Measurements from ENCODE around the gene TRAPPC8.
"Not testable (repeated sequence)": the region's sequence is repeated elsewhere in the genome, so short reads cannot be mapped to it uniquely, and the experiment has no call there.

Gene TRAPPC8

DNA sequence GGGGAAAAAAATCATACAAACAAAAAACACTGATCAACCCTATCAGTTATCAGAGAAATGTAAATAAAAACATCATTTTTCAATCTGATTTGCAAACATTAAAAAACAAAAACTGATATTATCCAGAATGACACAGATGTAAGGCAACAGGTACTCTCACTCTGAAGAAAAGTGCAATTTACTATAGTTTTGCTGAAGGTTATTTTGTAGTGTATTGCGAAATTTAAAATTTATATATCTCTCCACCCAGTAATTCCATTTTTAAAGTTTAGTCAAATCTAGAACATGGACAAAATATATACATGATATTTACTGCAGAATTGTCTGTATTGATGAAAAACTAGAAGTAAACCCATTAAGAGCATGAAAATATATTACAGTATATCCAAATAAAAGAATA, 79.8 kb downstream of the TRAPPC8 start:
- H3K36me3 Mint-ChIP-seq, result peaks cover 22% of the 10 kb centered on the region
- H3K4me3 Mint-ChIP-seq, result no peak overlapping the region
- H3K4me1 Mint-ChIP-seq, result no peaks in the 10 kb centered on the region
- no peak for DNase-seq
- no peak overlapping the region for H3K27ac Mint-ChIP-seq
- no peaks in the 10 kb centered on the region for H3K27me3 Mint-ChIP-seq
- no peaks in the 10 kb centered on the region for H3K9me3 Mint-ChIP-seq
- CTCF ChIA-PET, result no interaction called here

DNA sequence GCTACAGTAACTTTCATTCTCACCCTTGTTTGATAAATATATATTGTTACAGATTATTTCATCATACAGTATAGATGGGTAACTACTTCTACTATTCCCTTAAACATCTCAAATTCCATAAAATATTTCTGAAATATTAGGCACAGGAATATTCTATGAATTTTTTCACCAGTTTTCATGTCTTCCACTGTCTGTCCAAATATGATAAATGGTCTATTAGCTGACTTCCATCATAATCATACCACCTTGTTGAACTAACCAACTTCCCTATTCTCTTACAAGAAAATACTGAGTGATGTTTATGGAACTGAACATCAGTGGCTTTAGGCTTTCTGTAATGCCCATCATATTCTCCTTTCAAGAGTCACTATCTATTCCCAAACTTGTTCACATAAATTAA, 82.4 kb downstream of the TRAPPC8 start:
- Mint-ChIP-seq H3K27me3 (no peaks in the 10 kb centered on the region), H3K27ac (no peak overlapping the region), H3K36me3 (peaks cover 25% of the 10 kb centered on the region), H3K9me3 (no peaks in the 10 kb centered on the region), H3K4me3 (no peak overlapping the region), H3K4me1 (no peaks in the 10 kb centered on the region)
- CTCF ChIA-PET, result interaction anchor here (0.6 kb wide), 1 partner anchor 26 kb away, joined by 3 read pairs; no protein-coding TSS in a partner anchor
- DNase-seq, result no peak

DNA sequence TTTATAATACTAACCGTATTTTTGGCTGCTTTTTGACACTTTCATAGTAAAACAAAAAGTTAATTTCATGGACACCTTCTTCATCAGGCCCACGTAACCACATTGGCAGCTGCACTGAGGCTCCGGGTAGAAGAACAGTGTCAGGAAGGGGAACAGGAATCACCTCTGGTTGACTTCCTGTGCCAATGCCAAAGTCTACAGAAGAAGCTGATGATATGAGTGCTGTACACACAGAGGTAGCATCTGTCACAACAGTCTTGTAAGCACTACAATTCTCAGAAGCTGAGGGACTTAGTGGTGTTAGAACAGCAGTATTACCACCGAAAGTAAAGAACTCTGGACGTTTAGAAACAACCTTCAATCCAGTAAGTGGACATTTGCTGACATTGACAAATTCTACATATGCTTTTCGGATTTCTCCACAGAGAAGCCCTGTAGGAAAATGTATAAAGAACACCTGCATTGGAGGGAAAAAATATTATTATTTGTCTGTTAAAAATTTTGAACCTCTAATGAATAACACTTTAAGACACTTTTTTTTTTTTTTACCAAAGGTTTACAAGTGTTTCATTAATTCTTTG, 85.3 kb downstream of the TRAPPC8 start:
- Mint-ChIP-seq H3K9me3 (no peaks in the 10 kb centered on the region), H3K4me1 (no peaks in the 10 kb centered on the region), H3K36me3 (peaks cover 28% of the 10 kb centered on the region), H3K27me3 (no peaks in the 10 kb centered on the region), H3K27ac (no peak overlapping the region), H3K4me3 (no peak overlapping the region)
- CTCF ChIA-PET, result no interaction called here
- DNase-seq, result no peak

DNA sequence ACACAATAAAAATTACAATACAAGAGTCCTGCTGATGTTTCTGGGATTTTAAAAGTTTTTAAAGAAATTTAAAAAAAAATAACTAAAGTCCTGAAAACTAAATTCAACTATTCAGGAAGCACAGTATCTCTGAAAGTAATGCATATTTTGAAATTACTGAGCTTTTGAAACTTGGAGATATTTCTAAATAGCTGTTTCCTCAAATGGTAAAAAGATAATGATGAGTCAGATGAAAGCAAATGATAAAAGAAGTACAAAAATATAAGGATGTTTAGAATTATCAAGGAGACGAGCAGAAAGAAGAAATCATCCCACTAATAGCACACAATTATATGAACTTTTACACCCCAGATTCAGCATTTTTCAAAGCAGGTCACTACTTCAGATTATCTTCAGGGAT, 92.1 kb downstream of the TRAPPC8 start:
- Mint-ChIP-seq H3K4me1 (no peaks in the 10 kb centered on the region), H3K4me3 (no peak overlapping the region), H3K27me3 (no peaks in the 10 kb centered on the region), H3K36me3 (peaks cover 29% of the 10 kb centered on the region), H3K9me3 (no peaks in the 10 kb centered on the region), H3K27ac (no peak overlapping the region)
- no peak for DNase-seq
- CTCF ChIA-PET, result interaction anchor here (0.7 kb wide), 1 partner anchor 242 kb away, joined by 3 read pairs; no protein-coding TSS in a partner anchor

DNA sequence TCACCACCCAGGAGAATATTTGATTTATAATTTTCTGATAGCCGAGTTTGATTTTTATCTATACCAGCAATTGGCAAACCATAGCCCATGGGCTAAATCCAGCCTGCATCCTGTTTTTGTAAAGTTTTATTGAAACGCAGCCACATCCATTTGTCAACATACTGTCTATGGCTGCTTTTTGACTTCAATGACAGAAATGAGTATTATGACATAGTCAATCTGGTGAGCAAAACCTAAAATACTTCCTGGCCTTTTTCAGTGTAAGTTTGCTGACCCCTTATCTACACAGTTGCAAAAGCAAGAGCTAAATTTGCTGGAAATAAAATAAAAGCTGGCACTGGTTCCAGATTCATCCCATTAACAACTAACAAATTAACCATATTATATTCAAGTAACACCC, 102.4 kb downstream of the TRAPPC8 start:
- no peak overlapping the region for H3K27ac Mint-ChIP-seq
- H3K9me3 Mint-ChIP-seq, result no peaks in the 10 kb centered on the region
- H3K36me3 Mint-ChIP-seq, result peaks cover 38% of the 10 kb centered on the region
- no peak overlapping the region for H3K4me3 Mint-ChIP-seq
- H3K4me1 Mint-ChIP-seq, result no peaks in the 10 kb centered on the region
- CTCF ChIA-PET, result no interaction called here
- DNase-seq, result no peak
- H3K27me3 Mint-ChIP-seq, result no peaks in the 10 kb centered on the region

DNA sequence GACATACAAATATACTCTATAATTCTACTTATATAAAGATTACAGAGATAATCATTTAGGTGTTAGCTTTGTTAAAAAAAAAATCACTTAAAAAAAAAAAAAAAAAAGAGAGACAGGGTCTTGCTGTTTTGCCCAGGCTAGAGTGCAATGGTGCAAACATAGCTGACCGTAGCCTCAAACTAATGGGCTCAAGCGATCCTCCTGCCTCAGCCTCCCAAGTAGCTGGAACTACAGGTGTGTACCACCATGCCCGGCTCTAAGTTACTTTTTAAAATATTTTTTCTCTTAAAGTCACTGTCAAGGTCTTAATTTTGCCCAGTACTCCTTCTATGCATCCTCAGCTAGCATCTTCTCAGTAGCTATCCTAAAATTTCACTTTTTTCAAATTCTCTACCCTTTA, 105.0 kb downstream of the TRAPPC8 start:
- no peaks in the 10 kb centered on the region for H3K27me3 Mint-ChIP-seq
- H3K4me1 Mint-ChIP-seq, result no peaks in the 10 kb centered on the region
- H3K4me3 Mint-ChIP-seq, result no peak overlapping the region
- DNase-seq, result no peak
- CTCF ChIA-PET, result no interaction called here
- H3K27ac Mint-ChIP-seq, result no peak overlapping the region
- no peaks in the 10 kb centered on the region for H3K9me3 Mint-ChIP-seq
- peaks cover 36% of the 10 kb centered on the region for H3K36me3 Mint-ChIP-seq

DNA sequence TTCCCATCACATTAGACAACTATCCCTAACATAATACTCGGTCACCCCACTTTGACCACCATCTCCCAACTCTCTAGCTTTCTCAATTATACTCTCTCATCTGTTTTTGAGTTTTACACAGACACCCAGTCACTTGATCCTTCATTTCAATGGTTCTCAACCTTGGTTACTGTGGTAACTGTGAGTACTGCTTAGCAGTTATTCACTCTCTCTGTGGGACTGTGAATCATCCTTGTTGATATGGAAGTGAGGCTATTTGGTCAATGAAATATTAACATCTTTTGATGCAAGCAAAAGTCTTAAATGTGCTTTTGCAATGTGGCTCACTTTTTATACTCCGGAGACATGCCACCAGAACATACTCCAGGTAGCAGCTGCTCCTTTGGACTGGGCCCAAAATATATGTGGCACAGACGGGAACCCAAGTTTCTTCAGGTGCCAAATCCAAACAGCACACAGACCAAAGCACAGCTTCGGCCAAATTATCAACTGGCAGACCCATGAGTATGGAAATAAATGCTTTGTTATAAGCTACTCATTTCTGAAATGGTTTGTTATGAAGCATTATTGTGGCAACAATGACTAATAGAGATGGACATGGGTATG, 107.3 kb downstream of the TRAPPC8 start:
- Mint-ChIP-seq H3K27me3 (no peaks in the 10 kb centered on the region), H3K27ac (no peak overlapping the region), H3K4me3 (no peak overlapping the region), H3K36me3 (peaks cover 35% of the 10 kb centered on the region), H3K4me1 (no peaks in the 10 kb centered on the region), H3K9me3 (no peaks in the 10 kb centered on the region)
- CTCF ChIA-PET, result interaction anchor here (1.0 kb wide), 1 partner anchor 16 kb away, joined by 3 read pairs; no protein-coding TSS in a partner anchor
- no peak for DNase-seq

DNA sequence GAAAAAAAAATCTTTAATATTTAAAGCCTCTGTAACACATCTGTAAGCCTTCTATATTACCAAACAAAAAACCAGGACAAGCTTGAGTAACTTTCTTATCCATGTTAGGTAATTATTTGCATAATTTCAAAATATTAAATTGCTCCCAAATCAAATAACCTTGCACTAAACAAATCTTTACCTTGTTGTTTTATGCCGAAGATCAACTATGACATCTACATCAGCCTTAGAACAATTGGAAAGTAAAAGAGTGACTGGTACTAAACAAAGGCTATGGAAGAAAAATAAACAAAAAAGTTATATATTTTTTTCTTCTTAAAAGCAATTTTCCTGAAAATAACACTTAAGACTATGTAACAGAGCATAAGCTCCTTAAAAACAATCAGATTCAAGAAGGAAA, 111.0 kb downstream of the TRAPPC8 start:
- H3K36me3 Mint-ChIP-seq, result peaks cover 36% of the 10 kb centered on the region
- no peak for DNase-seq
- H3K4me1 Mint-ChIP-seq, result no peaks in the 10 kb centered on the region
- no peak overlapping the region for H3K4me3 Mint-ChIP-seq
- no peak overlapping the region for H3K27ac Mint-ChIP-seq
- no peaks in the 10 kb centered on the region for H3K9me3 Mint-ChIP-seq
- CTCF ChIA-PET, result no interaction called here
- H3K27me3 Mint-ChIP-seq, result no peaks in the 10 kb centered on the region

DNA sequence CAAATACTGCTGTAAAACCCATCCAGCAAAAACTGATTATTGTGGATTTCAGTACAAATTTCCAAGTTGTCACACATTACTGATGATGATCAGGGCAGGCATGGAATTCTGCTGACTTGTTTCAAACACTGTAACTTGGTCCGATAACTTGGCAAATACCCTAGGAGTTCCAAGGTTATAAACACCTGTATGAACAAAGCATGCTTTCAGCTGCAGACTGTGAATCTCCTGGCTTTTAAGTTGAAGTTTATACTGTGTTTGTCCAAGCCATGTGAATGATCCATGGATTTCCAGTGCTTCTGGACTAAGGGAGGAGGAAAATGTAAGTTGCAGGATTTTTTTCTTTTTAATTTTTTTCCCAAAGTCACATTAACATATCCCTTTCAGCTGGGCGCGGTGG, 112.2 kb downstream of the TRAPPC8 start:
- no peaks in the 10 kb centered on the region for H3K27me3 Mint-ChIP-seq
- CTCF ChIA-PET, result no interaction called here
- no peaks in the 10 kb centered on the region for H3K4me1 Mint-ChIP-seq
- H3K9me3 Mint-ChIP-seq, result no peaks in the 10 kb centered on the region
- H3K36me3 Mint-ChIP-seq, result peaks cover 30% of the 10 kb centered on the region
- H3K4me3 Mint-ChIP-seq, result no peak overlapping the region
- H3K27ac Mint-ChIP-seq, result no peak overlapping the region
- no peak for DNase-seq

DNA sequence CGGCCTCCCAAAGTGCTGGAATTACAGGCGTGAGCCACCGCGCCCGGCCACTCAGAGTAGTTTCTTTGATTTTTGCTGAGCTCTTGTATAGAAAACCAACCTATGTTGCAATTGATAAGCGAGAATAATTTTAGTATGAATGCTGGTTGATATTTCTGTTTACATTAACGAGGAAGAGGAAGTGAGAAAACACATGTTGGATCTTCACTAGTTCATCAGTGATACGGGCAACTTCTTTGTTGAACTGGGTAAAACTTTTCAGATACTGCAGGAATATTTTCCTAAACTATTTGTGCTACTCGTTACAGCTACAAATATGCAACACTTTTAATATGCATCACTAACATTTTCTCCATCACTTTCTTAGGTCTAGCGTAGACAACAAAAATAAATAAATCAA, 114.3 kb downstream of the TRAPPC8 start:
- Mint-ChIP-seq H3K4me3 (no peak overlapping the region), H3K36me3 (peaks cover 19% of the 10 kb centered on the region), H3K27me3 (no peaks in the 10 kb centered on the region), H3K4me1 (no peaks in the 10 kb centered on the region), H3K9me3 (no peaks in the 10 kb centered on the region), H3K27ac (no peak overlapping the region)
- CTCF ChIA-PET, result no interaction called here
- DNase-seq, result no peak

DNA sequence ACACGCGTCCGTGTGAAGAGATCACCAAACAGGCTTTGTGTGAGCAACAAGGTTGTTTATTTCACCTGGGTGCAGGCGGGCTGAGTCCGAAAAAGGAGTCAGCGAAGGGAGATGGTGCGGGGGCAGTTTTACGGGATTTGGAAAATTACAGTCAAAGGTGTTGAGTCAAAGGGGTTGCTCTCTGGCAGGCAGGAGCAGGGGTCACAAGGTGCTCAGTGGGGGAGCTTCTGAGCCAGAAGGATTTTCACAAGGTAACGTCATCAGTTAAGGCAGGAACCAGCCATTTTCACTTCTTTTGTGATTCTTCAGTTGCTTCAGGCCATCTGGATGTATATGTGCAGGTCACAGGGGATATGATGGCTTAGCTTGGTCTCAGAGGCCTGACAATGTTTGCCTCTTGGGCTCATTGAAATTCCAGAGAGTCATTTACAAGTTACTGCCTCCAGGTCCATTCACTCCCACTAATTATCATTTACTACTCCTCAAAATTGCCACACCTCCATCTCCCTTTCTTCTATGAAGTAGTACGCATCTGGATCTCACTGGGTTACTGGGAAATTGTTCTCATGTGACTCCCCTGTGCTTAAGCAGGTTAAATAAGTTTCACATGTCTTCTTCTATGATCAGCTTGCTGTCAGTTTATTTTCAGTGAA, 116.1 kb downstream of the TRAPPC8 start:
- not testable (repeated sequence) for H3K27me3 Mint-ChIP-seq, H3K27ac Mint-ChIP-seq, H3K4me3 Mint-ChIP-seq, DNase-seq, H3K9me3 Mint-ChIP-seq, H3K4me1 Mint-ChIP-seq
- CTCF ChIA-PET, result interaction anchor here (0.8 kb wide), 1 partner anchor 85 kb away, joined by 3 read pairs; no protein-coding TSS in a partner anchor
- H3K36me3 Mint-ChIP-seq, result peaks cover 17% of the 10 kb centered on the region

DNA sequence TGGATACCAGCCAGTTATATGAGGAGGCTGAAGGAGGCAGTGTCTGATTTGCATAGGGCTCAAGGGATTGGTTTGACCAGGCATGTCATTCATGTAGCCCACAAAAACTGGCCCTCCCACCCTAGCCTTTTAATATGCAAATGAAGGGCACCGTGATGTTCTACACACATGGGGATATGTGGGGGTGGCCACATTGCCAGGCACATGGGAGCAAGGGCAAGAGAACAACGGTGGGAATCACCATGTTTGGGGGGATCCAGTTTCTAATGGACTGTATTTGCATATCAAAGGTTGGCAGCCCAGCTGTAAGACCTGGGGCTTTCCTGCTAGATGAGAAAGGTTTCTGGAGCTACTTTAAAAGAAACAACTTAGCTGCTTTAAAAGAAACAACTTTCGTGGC, 117.2 kb downstream of the TRAPPC8 start:
- Mint-ChIP-seq H3K9me3 (no peaks in the 10 kb centered on the region), H3K36me3 (peaks cover 16% of the 10 kb centered on the region), H3K4me3 (no peak overlapping the region), H3K27ac (no peak overlapping the region), H3K27me3 (no peaks in the 10 kb centered on the region), H3K4me1 (no peaks in the 10 kb centered on the region)
- CTCF ChIA-PET, result no interaction called here
- no peak for DNase-seq

DNA sequence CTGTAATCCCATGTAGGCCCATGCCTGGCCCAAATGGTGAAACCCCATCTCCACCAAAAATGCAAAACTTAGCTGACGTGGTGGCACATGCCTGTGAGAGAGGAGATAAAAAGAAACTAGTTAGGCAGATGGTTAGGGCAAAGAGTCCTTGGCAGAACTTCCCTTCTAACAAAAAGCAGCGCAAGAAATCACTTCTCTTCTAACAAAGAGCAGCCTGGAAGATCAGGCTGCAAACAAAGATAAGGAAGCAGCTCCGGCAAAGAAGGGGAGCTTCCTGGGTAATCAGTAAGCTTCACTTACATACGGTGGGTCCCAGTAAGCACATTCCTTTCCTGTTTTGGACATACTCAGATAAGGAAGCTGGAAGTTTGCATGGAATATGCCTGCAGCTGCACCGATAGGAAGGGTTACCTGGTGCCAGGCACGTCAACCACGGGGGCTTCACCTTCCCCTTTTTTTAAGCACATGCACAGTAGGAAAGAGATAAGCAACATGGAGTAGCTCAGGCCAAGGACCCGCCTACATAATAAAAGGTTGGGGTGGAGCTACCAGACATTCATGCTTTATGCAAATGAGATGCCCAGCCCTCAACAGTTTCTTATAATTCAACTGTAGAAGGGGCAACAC, 121.3 kb downstream of the TRAPPC8 start:
- no peaks in the 10 kb centered on the region for H3K36me3 Mint-ChIP-seq
- H3K4me1 Mint-ChIP-seq, result no peaks in the 10 kb centered on the region
- no peak overlapping the region for H3K4me3 Mint-ChIP-seq
- no peak for DNase-seq
- no peak overlapping the region for H3K27ac Mint-ChIP-seq
- no peaks in the 10 kb centered on the region for H3K27me3 Mint-ChIP-seq
- no peaks in the 10 kb centered on the region for H3K9me3 Mint-ChIP-seq
- CTCF ChIA-PET, result interaction anchor here (1.0 kb wide), 2 partner anchors 45 to 268 kb away, joined by 3 read pairs; no protein-coding TSS in a partner anchor

DNA sequence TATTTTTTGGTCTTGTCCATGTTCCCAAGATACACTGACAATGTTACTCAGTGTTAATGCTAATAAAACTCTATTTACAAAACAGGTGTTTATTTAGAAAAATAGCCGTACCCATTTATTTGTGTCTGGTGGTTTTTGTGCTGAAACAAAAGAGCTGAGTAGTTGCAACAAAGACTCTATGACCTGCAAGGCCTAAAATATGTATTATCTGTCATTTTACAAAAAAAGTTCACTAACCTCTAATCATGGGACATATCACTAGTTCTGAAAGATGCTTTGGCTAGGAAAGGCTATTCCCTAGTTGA, 123.1 kb downstream of the TRAPPC8 start:
- H3K36me3 Mint-ChIP-seq, result no peaks in the 10 kb centered on the region
- no peaks in the 10 kb centered on the region for H3K27me3 Mint-ChIP-seq
- CTCF ChIA-PET, result interaction anchor here (0.6 to 1.1 kb wide), 3 partner anchors 16 to 869 kb away, joined by 3 to 4 read pairs (median 3); no protein-coding TSS in a partner anchor
- H3K27ac Mint-ChIP-seq, result no peak overlapping the region
- H3K4me3 Mint-ChIP-seq, result no peak overlapping the region
- H3K4me1 Mint-ChIP-seq, result no peaks in the 10 kb centered on the region
- no peak for DNase-seq
- no peaks in the 10 kb centered on the region for H3K9me3 Mint-ChIP-seq

Data from activated naive CD4-positive, alpha-beta T cell treated with anti-CD3 and anti-CD28 coated beads, Interleukin-2, amount 10 ng/mL, durations not matched to agents 7 days and 5 days (primary cell).